ENCODE results near the gene MYL3.

MYL3 gene

GRCh38 chr3:46889381-46890110 is 26.3 kb upstream of the MYL3 start:
- TF ChIP-seq CTCF (IDR thresholded peaks at IDR 0.05; ENCODE audit: insufficient read depth, low read length, missing control alignments): no peak
- ChIA-PET CTCF (interaction anchor here (1.1 to 9.4 kb wide), 7 partner anchors 20 to 186 kb away, joined by 3 to 110 read pairs (median 4); no protein-coding TSS in a partner anchor), POLR2A (no interaction called here)
- DNase-seq (ENCODE audit: low read depth, low spot score): no peak
- no peak overlapping the region for H3K4me3 ChIP-seq (ENCODE audit: low read depth, low read length)

- ChIA-PET POLR2A (no interaction called here), CTCF (interaction anchor here (0.9 to 9.4 kb wide), 7 partner anchors 16 to 186 kb away, joined by 3 to 110 read pairs (median 6); no protein-coding TSS in a partner anchor)
- no peak for DNase-seq (ENCODE audit: low read depth, low spot score)
- H3K4me3 ChIP-seq (ENCODE audit: low read depth, low read length): no peak overlapping the region
- no peak for TF ChIP-seq CTCF (IDR thresholded peaks at IDR 0.05; ENCODE audit: insufficient read depth, low read length, missing control alignments)
These were observed 25.5 kb upstream of the MYL3 start for GRCh38 chr3:46888705-46889104.

GRCh38 chr3:46887980-46888494 is 24.8 kb upstream of the MYL3 start:
- CTCF ChIA-PET: interaction anchor here (0.9 to 9.4 kb wide), 4 partner anchors 15 to 181 kb away, joined by 4 to 110 read pairs (median 12); no protein-coding TSS in a partner anchor
- no peak for DNase-seq (ENCODE audit: low read depth, low spot score)
- no peak overlapping the region for H3K4me3 ChIP-seq (ENCODE audit: low read depth, low read length)
- TF ChIP-seq CTCF (IDR thresholded peaks at IDR 0.05; ENCODE audit: insufficient read depth, low read length, missing control alignments): no peak
- POLR2A ChIA-PET: no interaction called here

DNA sequence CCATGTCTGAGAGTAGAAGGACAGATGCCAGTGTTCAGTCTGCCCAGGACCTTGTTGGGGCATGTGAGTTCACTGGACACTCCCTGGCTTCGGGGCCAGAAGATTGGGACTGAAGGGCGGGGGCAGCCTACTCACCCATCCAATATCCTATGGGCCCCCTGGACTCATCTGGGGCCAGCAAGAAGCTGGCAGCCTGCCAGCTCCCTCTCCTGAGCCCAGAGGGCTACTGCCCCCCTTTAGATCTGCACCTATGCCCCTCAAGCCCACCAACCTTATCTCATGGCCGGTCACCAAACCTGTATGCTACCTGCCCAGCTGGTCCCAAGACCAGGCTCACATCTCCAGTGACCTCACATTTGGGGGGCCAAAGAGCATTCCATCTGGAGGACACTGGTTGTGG is 22.4 kb upstream of the MYL3 start:
- CTCF ChIA-PET: interaction anchor here (0.6 to 5.0 kb wide), 5 partner anchors 10 to 180 kb away, joined by 3 to 28 read pairs (median 7); no protein-coding TSS in a partner anchor
- H3K4me3 ChIP-seq (ENCODE audit: low read depth, low read length): no peak overlapping the region
- no peak for DNase-seq (ENCODE audit: low read depth, low spot score)
- POLR2A ChIA-PET: no interaction called here
- TF ChIP-seq CTCF (IDR thresholded peaks at IDR 0.05; ENCODE audit: insufficient read depth, low read length, missing control alignments): no peak

GRCh38 chr3:46884929-46885328 is 21.7 kb upstream of the MYL3 start:
- TF ChIP-seq CTCF (IDR thresholded peaks at IDR 0.05; ENCODE audit: insufficient read depth, low read length, missing control alignments): no peak
- DNase-seq (ENCODE audit: low read depth, low spot score): no peak
- ChIA-PET POLR2A (no interaction called here), CTCF (interaction anchor here (3.0 to 5.0 kb wide), 2 partner anchors 11 to 18 kb away, joined by 16 to 28 read pairs; no protein-coding TSS in a partner anchor)
- no peak overlapping the region for H3K4me3 ChIP-seq (ENCODE audit: low read depth, low read length)

DNA sequence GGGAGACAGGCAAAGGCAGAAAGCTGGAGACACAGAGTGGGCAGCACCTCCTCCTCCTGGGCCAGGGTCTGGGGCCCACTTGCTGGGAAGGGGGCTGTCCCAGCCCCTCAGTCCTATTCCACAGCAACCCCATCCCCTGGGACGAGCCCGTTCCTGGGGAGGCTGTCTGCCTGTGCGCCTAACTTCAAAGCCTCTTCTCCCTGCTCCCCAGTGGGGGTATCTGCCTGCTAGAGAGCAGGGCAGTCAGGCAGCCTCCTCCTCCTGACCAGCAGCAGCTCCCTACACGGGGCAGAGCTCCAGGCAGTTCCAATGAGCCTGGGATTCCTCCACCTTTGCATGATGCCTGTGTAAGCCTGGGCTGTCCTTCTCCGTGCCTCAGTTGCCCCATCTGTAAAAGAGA is 21.2 kb upstream of the MYL3 start:
- no peak for DNase-seq (ENCODE audit: low read depth, low spot score)
- no peak overlapping the region for H3K4me3 ChIP-seq (ENCODE audit: low read depth, low read length)
- ChIA-PET POLR2A (no interaction called here), CTCF (interaction anchor here (0.8 to 5.0 kb wide), 6 partner anchors 11 to 177 kb away, joined by 3 to 28 read pairs (median 8); no protein-coding TSS in a partner anchor)
- TF ChIP-seq CTCF (IDR thresholded peaks at IDR 0.05; ENCODE audit: insufficient read depth, low read length, missing control alignments): no peak

Data from AG04449 (cell line).